Measurements from ENCODE around the gene COX6B2.
A peak's percentile ranks its signal among the peaks of the same experiment; 100 is the strongest.
"Not testable (repeated sequence)": the region's sequence is repeated elsewhere in the genome, so short reads cannot be mapped to it uniquely, and the experiment has no call there.

The COX6B2 gene, protein sequence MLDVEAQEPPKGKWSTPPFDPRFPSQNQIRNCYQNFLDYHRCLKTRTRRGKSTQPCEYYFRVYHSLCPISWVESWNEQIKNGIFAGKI

DNA sequence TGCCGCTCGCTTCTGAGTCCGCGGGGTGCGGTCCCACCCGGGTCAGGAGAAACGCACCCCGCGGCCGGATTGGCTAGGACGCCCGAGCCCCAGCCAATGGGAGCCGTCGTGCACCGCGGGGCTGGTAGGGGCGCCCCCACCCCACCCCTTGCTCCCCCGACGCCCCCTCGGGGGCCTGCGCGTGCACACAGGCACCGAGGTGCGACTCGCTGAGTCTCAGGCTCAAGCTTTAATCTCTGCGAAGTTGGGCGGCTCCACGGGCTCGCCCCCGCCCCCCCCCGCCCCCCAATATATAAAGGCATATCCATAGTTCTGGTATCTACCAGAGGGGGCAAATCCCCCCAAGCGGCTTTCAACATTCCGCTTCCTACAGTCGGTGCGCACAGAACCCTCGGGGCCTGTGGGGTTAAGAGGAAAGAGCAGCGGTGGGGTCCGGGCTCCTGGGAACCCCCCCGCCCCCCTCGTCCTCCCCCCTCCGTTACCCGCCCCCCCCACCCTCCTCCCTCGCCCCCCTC is at the start of gene COX6B2:
TSS of gene COX6B2 (minus strand) at position 22 of the 515 bp plus-strand sequence. CDS start 198 bp downstream, outside the sequence.
- DNase-seq (ENCODE audit: low spot score), result no peak

DNA sequence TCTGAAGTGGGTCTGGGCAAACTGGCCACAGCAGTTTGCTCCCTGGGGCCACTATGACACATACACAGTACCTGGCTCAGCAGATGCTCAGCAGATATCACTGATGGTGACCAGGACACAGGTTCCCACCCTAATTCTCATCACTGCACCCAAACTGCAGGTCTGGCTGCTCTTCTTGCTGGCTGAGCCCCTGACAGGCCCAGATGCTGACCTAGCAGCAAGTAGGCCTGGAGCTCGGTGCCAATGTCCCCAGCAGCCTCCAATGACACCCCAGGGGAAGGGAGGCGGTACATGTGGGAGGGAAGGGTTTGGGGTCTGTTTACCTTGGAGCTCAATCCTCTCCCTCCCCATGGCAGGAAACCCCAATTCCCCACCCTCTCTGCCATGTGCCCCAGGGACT is 48.0 kb upstream of the COX6B2 start:
- no peak for DNase-seq (ENCODE audit: low spot score)

DNA sequence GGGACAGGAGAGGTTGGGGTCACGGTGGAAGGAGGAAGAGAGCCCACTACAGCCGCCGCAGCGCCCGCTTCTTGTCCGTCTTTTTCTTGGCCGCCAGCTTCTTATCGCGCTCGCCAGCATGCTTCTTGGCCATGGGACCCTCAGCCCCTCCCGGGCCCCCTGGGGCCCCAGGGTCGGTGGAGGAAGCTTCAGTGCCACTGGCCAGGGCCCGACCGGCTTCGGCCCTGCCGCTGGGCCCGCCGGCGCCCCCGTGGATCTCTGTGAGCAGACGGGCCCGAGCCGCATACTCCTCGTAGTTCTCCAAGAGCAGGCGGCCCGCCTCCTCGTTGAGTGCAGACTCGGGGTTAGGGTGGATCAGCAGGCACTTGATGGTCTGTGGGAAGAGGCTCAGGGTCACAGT is 46.9 kb upstream of the COX6B2 start:
- DNase-seq (ENCODE audit: low spot score), result not testable (repeated sequence)

DNA sequence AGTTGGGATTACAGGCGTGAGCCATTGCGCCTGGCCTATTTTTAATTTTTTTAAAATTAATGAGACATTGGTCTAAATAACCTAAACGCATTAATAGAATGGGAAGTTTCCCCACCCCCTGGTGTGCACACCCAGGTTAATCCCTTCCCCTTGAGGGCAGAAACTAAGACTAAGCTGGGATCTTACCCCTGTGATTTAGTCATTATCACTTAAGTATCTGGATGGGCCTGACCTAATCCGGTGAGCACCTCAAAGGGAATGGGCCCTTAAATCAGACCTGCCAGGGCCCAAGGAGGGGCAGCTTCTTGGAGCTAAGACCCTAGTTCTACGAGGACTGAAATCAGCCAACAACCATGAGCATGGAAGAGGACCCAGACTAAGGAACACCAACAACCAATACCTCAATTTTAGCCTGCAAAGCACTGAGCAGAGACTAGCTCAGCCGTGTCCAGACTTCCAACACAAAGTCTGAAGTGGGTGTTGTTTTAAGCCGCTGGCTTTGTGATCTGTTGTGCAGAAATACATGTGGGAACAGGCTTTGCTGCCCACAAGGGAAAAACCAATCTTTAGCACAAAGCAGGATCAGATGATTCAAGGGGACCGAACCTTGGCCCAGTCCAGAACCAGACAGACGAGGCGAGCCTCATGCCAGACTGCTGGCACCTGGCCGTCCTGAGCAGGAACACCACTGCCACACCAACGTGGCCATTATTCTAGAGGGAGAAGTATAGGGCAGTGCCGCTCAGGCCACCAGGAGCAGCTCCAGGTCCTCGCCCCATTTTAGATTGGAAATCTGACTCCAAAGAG is 46.0 kb upstream of the COX6B2 start:
- DNase-seq (ENCODE audit: low spot score), result no peak

DNA sequence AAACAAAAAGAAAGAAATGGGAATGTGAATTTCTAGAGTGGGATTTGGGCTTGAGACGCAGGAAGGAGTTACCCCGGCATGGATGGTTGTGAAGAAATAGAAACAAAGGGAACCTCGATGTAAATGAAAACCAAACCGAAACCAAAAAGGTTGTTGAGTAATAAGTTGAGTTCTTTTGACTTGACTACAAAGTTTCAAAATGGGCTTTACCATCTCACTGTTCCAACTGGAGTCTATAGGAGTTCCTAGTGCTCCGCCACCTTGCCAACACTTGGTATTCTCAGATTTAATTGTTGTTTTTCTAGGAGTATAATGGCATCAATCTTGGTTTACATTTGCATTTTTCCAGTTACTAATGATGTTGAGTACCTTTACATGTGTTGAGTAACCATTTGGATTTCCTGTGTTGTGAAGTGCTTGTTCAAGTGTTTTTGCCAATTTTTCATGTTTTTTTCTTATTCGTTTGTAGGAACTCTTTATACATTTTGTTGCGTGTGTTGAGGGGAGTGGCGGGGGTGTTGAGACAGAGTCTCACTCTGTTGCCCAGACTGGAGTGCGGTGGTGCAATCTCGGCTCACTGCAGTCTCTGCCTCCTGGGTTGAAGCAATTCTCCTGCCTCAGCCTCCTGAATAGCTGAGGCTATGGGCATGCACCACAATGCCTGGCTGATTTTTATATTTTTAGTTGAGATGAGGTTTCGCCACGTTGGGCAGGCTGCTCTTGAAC is 43.8 kb upstream of the COX6B2 start:
- DNase-seq (ENCODE audit: low spot score), result no peak

DNA sequence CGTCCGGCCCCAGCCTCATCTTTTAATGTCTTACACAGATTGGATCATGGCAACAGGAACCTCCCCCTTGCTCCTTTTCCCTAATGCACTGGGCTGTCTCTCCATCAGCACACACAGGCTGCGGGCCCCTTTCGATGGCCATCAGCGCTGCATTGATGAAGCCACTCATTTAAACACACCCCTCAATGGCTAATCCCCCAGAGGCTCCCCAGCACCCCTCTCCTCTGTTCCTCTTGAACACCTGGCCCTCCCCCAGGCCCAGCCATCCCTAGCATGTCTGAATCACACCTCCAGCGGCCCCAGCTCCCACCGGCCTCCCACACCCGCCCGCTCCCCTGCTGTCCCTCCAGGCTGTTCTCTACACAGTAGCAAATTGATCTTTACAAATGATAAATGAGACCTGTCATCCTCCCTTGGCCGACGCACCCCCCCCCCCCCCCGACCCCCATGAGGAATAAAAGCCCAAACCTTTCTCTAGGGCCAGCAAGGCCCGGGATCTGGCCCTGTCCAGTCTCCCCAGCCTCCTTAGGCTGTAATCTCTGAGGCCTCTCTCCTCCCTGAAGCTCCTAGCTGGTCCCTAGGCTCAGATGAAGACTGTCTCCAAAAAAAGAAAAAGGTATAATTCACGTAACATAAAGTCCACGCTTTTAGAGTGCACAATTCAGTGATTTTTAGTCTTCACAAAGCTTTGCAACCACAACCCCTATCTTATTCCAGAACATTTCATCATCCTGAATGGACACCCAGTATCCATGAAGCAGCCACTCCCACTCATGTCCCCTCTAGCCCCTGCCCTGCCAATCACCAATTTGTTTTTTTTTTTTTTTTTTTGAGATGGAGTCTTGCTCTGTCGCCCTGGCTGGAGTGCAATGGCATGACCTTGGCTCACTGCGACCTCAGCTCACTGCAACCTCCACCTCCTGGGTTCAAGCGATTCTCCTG is 38.6 kb upstream of the COX6B2 start:
- DNase-seq (ENCODE audit: low spot score), result no peak

DNA sequence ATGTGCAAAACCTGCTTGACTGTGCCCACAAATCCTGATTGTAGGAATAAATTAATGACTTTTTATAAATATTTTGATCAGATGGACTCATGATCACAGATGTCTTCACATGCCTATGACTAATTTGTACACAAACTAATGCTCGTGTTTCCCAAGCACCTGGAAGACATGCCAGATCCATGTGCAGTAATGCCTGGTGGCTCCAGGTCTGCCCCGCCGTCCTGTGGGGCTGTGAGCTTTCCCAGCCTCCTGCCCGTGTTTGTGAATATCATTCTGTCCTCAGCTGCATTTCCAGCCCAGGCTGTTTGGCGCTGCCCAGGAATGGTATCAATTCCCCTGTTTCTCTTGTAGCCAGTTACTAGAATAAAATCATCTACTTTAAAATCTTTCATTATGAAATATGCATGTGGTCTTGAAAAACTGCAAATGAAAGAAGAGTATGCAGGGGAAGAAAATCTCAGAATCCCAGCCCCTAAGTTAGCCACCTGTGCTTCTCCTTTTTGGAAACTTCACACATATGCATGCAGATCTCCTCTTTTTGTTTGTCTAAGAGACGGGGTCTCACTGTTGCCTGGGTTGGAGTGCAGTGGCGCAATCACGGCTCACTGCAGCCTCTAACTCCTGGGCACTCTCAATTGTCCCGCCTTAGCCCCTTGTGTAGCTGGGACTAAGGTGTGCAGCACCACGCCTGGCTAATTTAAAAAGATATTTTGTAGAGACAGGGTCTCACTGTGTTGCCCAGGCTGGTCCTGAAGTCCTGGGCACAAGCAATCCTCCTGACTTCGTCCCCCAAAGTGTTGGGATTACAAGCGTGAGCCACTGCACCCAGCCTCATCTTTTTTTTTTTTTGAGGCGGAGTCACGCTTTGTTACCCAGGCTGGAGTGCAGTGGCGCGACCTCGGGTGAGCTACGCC is 37.4 kb upstream of the COX6B2 start:
- DNase-seq (ENCODE audit: low spot score), result no peak

DNA sequence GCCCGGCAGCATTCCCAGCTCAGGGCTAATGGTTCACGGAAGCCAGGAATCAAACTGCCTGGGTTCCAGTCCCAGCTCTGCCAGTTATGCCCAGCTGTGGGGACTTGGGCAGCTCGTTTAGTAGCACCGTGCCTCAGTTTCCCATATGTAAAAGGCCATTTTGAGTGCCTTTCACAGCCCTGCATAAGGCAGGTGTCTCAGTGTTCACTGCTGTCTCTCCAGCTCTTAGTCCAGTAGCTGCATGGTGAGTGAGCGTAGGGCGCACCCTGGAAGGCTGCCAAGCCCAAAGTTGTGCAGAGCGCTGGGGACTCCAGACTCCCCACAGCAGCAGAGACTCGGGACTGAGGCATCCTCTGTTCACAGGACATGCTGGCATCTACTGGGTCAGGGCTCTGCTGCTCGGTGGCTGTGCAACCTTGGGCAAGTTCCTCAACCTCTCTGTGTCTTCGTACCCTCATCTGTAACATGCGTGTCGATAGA is 36.7 kb upstream of the COX6B2 start:
- DNase-seq (ENCODE audit: low spot score), result no peak

DNA sequence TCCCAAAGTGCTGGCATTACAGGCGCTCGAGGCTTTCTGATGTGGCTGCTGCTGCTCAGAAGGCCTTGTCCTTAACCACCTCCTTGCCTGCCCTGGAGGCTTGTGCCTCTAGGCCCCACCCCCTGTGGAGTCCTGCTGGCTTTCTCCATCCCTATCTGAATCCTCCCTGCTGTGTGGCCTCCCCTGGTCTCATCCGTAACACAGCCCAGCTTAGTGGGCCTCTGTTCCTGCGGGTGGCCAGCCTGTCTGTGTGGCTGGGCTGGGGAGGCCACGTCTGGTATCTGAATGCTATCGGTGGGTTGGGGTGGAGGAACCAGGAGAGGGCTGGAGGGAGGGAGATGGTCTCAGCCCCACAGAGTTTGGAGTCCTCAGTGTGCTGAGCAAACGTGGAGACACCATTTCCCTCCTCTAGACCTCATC is 36.0 kb upstream of the COX6B2 start:
- DNase-seq (ENCODE audit: low spot score), result no peak

DNA sequence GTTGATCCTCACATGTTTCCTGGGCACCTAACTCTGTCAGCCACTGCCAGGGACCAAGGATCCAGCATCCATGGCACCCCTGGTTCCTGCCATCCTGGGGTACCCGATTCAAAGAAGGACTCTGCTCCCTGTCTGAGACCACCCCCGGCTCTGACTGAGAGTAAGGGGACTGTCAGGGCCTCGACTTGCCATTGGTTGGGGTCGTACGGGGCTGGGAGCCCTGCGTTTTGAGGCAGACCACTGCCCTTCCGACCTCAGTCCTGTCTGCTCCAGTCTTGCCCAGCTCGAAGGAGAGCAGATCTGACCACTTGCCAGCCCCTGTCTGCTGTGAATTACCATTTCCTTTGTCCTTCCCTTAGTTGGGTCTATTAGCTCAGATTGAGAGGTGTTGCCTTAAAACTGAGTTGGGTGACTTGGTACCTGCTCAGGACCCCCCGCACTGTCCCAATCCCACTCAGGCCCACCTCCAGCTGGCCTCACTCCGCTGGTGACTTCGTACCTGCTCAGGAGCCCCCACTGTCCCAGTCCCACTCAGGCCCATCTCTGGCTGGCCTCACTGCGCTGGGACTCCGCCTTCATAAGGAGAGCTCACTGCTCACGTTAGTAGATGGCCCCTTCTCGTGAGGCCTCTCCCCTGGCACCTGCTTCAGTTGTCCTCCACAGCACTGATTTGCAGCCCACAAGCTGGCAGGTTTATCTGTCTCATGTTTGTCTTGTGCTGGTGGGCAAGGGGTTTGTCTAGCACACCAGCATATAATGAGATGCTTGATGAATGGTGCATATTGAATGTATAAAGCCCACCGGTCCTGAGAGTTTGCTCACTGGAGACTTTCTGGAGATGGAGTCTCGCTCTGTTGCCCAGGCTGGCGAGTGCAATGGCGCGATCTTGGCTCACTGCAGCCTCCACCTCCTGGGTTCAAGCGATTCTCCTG is 35.1 kb upstream of the COX6B2 start:
- DNase-seq (ENCODE audit: low spot score), result no peak

DNA sequence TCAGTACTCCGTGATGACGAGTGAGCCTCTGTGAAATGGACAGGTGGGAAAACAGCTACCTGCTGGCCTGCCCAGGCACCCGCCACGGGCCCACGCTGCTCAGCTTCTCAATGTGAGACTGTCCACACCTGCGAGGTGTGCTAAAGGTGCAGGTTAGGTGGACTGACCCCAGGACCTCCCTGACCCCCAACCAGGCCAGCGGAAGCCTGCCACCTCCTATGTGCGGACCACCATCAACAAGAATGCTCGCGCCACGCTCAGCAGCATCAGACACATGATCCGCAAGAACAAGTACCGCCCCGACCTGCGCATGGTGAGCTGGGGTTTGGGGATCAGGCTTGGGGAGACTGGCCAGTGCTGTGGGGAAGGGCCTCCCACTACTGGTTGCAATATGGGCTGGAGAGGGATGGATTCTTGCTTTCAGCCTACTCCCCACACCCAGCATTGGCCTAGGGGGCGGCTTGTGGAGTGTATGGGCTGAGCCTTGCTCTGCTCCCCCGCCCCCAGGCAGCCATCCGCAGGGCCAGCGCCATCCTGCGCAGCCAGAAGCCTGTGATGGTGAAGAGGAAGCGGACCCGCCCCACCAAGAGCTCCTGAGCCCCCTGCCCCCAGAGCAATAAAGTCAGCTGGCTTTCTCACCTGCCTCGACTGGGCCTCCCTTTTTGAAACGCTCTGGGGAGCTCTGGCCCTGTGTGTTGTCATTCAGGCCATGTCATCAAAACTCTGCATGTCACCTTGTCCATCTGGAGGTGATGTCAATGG is 33.4 kb upstream of the COX6B2 start:
- DNase-seq (ENCODE audit: low spot score), result no peak

DNA sequence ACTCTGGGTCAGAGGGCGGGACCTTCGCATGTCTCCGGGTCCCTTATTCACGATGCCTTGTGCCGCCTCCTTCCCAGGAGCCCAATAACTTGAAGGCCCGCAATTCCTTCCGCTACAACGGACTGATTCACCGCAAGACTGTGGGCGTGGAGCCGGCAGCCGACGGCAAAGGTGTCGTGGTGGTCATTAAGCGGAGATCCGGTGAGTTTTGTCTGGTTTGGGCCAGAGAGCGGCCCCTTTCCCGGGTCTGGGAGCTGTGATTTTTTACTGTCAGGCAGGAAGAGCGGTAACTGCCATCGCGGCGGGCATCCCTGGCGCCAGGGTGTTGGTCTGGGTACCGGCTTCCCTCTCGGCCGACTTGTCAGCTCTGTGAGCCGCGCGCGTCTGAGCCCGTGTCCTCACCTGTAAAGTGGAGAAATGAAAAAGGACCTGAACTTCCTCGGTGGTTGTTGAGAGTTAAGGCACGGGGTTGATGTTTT is 32.0 kb upstream of the COX6B2 start:
- DNase-seq (ENCODE audit: low spot score), result no peak

DNA sequence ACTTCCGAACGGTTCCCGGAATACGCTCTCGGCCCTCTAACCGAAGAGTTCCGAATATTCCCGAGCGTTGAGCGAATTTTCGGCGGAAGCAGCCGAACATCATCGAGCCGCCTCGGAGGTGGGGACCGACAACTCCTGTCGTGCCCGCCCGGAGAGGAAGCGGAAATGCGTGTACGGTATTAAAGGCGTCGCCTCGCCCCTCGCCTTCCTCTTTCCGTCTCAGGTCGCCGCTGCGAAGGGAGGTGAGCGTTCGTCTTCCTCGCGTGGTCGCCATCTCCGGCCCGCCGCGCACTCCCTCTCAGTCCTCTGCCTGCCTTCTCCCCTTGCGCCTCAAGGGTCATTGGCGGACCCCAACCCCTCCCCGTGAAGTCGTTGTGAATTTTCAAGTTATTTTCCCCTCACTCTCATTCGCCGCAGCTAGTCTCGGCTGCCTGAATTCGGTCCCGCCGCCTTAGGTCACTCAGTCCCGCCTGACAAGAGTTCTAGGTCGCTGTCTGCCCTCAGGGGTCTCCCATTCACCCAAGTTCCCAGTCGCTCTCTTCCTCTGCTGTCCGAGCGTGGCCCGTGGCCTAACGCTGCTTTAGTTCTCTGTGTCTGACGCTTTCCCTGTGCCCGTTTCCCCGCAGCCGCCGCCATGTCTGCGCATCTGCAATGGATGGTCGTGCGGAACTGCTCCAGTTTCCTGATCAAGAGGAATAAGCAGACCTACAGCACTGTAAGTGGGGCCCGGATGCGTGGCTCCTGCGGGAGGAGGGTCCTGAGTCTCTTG is 31.4 kb upstream of the COX6B2 start, which contains the start of gene RPL28:
TSS of gene RPL28 (plus strand) at position 209 of the 769 bp plus-strand sequence. CDS start at position 635, 426 bp downstream.
- DNase-seq (ENCODE audit: low spot score), result peak; percentile 97

DNA sequence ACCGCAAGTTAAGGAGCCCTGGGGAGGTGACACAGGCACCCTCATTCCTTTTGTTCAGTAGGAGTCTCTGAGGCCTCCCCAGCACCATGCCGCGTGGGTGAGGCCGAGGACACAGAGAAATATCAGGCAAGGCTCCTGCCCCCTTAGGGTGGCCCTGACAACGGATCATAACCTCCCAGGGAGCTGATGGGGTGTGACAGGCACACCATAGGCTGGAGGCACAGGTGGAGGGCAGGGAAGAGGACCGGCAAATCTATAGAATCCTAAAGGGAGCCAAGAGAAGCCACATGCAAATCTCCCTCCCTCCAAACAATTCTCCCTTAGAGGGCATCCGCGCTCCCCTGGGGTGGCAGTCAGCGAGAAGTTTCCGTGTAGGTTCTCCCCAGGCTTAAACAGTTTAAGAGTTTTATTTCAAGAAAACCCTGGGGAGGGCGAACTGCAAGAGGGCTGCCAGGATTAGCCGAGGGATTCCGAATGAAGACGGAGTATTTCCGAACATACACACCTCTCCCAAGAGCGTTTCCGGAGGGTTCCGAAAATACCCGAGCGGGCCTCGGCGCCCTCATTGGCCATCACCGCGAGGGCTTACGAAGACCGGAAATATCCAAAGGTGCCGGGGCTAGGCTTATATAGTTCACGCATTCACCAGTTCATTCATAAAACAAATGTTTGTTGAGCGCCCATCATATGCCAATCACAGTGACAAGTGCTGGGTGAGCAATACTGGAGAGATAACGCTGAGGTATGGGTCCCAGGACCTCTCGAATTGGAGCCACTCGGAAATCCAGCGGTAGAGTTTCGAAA is 30.6 kb upstream of the COX6B2 start:
- DNase-seq (ENCODE audit: low spot score), result peak; percentile 95

DNA sequence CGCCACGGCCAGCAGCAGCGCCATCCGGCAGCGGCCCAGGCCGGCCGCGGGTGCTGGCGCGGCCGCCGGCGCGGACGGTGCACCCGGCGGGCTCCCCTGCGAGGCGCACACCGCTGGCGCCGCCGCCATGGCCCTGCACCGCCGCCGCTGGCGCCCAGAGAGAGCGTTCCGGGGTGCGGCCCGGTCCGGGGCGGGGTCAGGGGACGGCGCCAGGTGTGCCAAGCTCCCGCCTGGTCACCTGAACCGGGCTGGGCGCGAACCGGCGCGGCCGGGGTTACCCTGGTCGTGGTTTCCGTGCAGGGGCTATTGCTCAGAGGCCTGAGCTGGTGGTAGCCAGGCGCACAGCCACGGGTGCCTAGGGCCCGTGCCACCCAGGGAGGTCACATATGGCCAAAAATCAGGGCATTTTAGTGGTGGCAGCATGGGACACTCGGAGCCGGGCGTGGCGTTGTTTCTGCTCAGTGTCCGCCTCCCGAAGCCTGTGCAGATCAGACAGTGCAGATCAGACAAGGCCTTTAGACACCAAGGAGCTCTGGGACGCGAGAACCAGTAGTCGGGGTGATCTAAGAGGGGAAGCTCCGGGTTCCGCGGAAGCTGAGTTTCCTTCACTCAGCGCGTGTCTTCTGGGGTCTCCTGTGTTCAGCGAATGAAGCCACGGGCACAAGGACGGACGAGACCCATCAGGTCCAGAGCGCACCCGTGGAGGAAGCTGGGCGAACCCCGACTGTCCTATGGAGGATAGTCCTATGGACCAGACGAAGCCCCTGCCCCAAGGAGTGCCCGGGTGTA is 29.8 kb upstream of the COX6B2 start, which contains the start of gene TMEM238:
TSS of gene TMEM238 (minus strand) at position 162 of the 789 bp plus-strand sequence. CDS start at position 129, 33 bp downstream.
- no peak for DNase-seq (ENCODE audit: low spot score)
